HuH-7.5 (cell line): ENCODE measurements around the gene RPUSD1.
A peak's percentile ranks its signal among the peaks of the same experiment; 100 is the strongest.
"Not testable (repeated sequence)": the region's sequence is repeated elsewhere in the genome, so short reads cannot be mapped to it uniquely, and the experiment has no call there.

Experiments used
- DNase-seq: peaks from one replicate; pipeline ENCODE4 v3.0.0; 2011; ENCODE audit warnings: low spot score

Gene RPUSD1

DNA sequence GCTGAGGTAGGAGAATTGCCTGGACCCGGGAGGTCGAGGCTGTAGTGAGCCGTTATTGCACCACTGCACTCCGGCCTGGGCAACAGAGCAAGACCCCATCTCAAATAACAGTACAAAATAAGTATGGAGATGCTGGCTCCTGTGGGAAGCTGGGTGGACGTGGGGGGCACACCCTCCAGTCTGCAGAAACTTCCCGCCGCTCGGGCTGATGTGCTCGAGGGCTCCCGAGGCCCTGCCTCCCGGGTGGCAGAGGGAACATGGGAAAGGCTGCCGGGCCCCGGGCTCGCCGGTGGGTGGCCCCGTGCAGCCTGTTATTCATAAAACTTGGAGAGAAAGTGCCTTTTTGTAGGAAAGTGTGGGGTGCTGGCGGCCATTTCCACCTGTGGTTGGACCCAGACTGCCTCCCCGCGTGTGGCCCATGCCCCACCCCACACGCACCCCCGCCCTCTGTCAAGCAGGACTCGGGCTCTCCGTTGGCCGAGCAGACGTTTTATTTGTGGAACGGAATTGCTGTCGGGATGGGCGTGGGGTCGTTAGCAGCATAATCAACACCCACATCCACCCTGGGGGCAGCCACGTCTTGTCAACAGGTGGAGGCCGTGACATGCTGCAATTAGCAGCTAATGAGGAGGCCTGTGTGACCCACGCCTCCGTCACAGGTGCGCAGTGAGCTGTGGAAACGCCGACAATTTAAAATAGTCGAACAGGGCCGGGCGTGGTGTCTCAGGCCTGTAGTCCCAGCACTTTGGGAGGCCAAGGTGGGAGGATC lies 40.0 kb downstream of the RPUSD1 start:
- DNase-seq, result no peak

- DNase-seq, result no peak
These were observed 41.5 kb downstream of the RPUSD1 start for GRCh38 chr16:746637-747036.

DNA sequence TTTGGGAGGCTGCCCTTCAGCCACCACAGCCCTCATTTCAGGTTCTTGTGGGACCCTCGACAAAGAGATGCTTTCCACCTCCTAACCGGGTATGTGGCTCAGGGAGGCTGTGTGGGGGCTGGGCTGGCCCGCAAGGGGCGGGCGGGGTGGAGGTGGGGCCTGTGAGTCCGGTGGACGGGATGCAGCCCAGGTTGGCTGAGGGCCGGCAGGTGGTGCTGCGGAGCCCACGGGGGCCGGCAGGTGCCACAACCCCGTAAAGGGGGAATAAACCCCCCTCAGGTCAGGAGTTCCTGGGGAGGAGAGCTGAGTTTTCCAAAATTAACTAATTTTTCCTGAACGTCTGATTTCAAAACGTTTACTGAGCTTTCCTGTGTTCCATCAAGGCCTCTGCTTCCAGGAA lies 42.4 kb downstream of the RPUSD1 start:
- DNase-seq, result peak; percentile 71

GRCh38 chr16:743794-744500 lies 44.2 kb downstream of the RPUSD1 start:
- DNase-seq, result no peak

- not testable (repeated sequence) for DNase-seq
These were observed 45.3 kb downstream of the RPUSD1 start for GRCh38 chr16:742894-743293.

DNA sequence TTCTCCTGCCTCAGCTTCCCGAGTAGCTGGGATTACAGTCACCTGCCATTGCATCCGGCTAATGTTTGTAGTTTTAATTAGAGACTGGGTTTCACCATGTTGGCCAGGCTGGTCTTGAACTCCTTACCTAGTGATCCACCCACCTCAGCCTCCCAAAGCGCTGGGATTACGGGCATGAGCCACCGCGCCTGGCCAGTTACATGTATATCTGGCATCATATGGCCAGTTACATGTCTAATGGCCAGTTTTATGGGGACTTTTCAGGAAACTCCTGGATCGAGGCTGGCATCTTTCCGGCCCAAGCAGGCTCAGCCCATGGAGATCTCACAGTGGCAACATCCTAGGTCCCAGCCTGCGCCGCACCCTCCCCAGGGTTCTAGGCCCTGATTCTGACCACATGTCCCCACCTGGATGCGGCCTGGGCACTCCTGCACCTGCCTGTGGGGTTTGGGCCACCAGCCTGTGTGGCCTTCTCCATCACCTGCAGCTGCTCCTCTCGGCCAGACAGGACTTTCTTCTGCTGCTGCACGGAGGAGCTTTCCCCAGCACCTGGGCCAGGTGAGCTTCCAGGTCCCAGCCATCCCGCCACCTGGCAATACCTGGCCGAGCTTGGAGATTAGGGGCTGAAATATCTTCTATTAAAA lies 46.1 kb downstream of the RPUSD1 start:
- DNase-seq, result no peak

DNA sequence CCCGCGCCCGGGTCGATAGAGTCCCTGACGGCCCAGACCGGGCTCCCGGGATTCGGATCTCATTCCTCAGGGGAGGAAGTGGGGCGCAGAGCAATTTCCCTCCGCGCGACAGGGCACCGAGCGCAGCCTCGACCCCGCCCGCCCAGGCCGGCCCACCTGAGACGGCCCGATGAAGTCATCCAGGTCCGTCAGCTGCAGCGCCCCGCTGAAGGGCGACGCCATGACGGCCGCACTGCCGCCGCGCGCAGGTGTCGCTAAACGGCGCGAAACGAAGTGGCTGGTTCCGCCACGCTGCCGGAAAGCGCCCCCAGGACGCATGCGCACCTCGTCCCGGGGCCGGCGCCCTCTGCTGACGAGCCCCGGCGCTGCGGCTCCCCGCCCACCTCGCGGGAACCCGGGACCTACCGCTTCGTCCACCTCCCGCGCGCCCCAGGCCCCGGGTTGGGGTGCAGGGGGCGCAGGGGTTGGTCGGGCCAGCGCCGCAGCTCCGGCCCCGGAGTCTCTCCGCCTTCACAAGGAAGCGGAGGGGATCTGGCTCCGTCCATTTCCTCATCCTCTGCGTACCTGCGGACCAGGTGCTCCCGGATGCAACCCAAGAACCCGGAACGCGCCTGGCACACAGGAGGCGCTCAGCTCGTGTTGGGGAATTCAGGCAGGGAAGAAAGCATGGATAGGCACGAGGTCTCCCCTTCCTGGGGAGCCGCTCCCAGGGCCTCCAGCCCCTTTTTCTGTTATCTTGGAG lies 47.2 kb downstream of the RPUSD1 start, which contains the start of gene CIAO3:
Gene CIAO3, minus strand, starts transcription at position 234 of the 742 bp plus-strand sequence. Its CDS starts 12 bp downstream, at position 222.
- DNase-seq, result peak; percentile 89

GRCh38 chr16:740459-740763 lies 47.8 kb downstream of the RPUSD1 start:
- DNase-seq, result no peak

- DNase-seq, result no peak
These were observed 48.4 kb downstream of the RPUSD1 start for GRCh38 chr16:739560-740458.

DNA sequence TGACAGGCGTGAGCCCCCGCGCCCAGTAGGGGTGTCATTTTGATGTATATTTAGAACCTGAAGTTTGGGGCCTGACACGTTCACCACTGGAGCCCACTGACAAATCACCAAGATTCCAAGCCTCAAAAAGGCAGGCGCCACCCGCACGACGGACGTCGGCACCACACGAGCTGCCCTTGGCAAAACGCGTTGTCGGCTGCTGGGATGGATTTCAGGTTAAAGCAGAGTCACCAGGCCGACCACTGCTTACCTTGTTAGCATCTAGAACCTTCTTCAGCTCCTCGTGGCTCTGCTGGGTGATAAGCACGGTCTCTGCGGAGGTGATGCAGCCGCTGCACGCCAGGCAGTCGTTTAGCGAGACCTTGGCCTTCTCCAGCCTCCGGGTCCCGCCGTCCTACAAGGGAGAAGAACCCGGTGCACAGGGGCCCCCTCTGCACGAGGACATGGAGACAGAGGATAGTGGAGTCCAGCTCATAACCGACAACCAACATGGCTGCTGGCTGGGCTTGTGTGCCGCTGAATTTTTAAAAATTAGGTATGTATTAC lies 51.2 kb downstream of the RPUSD1 start:
- no peak for DNase-seq

- DNase-seq, result no peak
These were observed 52.2 kb downstream of the RPUSD1 start for GRCh38 chr16:735982-736453.

GRCh38 chr16:734981-735881 lies 53.0 kb downstream of the RPUSD1 start:
- DNase-seq, result no peak
